Measurements from ENCODE around the gene CARM1.

- TF ChIP-seq CTCF (IDR thresholded peaks at IDR 0.05; ENCODE audit: insufficient read depth, low read length, poor library complexity, severe bottlenecking) = no peak
- TF ChIP-seq EZH2phosphoT487 (conservative IDR thresholded peaks at IDR 0.05; ENCODE audit: low read length) = no peak
Measured at GRCh38 chr19:10870501-10870954, 825 bp upstream of the CARM1 start.

Data from SU-DHL-6 (cell line).